Epithelial cell of esophagus (primary cell): Measurements from ENCODE around the gene TRIB2.

Source experiments
- DNase-seq: peaks from one replicate; pipeline ENCODE4 v3.0.0; 2010; ENCODE audit warnings: low read depth
- H3K4me3 ChIP-seq: 2 replicates; pipeline ENCODE4 v1.5.1; 2011; ENCODE audit warnings: mild to moderate bottlenecking, low read length, control low read depth
- TF ChIP-seq, protein P1 (sequence below): IDR thresholded peaks from 2 replicates; pipeline ENCODE4 v1.5.1; 2011; ENCODE audit warnings: low read depth, mild to moderate bottlenecking, low read length, control low read depth, inconsistent platforms; ENCODE audit not compliant: insufficient read depth; ENCODE audit errors: missing control alignments

Gene TRIB2

DNA sequence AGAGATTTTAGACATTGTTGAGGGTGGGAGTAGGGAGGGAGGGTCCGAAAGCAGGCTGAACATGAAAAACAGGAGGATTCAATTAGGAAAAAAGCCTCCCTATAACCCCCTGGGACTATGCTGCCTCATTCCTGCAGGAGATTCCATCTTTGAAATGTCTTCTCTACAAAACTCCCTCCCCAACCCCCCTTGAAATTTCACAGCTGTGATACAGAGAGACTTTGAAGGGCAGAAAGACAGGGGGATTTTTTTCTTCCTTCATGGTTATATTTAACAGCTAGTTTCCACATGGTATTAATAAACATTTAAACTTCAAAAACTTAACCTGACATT, 57.6 kb downstream of the TRIB2 start:
- no peak for DNase-seq
- no peak overlapping the region for H3K4me3 ChIP-seq
- TF ChIP-seq, protein P1, sequence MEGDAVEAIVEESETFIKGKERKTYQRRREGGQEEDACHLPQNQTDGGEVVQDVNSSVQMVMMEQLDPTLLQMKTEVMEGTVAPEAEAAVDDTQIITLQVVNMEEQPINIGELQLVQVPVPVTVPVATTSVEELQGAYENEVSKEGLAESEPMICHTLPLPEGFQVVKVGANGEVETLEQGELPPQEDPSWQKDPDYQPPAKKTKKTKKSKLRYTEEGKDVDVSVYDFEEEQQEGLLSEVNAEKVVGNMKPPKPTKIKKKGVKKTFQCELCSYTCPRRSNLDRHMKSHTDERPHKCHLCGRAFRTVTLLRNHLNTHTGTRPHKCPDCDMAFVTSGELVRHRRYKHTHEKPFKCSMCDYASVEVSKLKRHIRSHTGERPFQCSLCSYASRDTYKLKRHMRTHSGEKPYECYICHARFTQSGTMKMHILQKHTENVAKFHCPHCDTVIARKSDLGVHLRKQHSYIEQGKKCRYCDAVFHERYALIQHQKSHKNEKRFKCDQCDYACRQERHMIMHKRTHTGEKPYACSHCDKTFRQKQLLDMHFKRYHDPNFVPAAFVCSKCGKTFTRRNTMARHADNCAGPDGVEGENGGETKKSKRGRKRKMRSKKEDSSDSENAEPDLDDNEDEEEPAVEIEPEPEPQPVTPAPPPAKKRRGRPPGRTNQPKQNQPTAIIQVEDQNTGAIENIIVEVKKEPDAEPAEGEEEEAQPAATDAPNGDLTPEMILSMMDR = no peak

DNA sequence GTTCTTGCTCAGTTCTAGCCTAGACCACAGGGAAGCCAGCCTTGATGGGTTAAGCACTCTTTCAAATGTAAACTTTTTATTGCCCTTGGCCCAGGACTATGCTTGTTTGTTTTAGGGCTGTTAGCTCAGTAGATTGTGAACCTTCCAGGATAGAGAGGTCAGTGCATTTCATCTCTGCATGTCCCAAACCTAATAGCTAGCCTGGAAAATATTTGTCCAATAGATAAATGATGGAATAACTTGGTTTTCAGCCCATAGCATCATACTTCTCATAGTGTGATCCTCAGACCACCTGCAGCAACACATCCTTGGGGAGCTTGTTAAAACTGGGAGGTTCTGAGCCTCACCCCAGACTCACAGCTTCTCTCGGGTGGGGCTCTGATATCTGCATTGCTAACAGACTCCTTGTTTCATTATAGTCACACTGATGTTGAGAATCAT, 59.8 kb downstream of the TRIB2 start:
- TF ChIP-seq, protein P1 = no peak
- H3K4me3 ChIP-seq = no peak overlapping the region
- DNase-seq = no peak

DNA sequence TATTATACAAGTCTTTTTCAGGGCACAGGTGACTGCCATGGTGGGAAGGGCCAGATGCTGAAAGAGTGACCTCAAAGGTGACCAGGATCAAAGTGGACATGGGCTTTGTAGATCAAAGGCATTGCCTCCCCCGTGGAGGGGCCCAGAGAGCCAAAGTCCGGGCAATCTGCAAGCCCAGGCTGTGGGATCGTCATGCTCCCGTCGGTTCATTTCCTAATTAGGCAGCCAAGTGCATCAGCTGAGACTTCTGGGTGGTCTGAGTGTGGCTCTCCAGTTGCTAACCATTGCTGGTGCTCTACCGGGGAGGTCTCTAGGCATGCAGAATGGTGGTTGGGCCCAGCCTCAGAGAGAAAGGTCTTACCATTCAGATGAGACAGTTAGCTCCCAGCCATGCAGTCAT, 61.6 kb downstream of the TRIB2 start:
- TF ChIP-seq, protein P1 = no peak
- DNase-seq = no peak

DNA sequence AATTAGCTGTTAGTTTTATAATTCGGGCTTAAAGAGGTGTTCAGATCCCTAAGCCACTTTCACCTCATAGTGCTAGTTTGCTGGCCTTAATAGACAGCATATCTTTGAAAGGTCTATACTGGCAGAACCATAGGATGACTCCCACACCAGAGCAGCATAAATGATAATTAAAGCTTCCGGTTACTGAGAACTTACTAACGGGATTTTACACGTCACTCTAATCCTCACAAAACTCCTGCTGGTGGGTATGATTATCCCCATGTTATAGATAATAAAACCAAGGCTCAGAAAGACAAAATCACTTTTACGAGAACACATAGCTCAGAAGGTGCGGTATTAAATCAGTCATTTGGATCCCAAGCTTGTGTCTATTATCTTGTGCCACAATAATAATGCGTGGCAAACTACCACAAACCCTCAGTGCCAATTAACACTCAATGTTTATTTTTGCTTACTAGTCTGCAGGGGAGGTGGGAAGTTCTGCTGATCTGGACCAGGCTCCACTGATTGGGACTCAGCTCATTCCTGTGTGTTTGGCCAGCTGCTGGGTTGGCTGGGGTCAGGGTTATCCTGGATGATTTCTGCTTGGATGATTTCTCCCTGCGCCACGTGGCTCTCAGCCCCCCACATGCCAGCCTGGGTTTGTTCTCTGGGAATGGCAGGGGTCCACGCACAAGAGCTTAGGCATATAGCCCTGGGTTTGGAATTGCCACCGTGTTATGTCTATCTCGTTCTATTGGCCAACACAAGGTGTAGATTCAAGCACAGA, 62.3 kb downstream of the TRIB2 start:
- no peak for DNase-seq
- no peak overlapping the region for H3K4me3 ChIP-seq
- TF ChIP-seq, protein P1 = no peak

More for the DNA sequence above, 61.6 kb downstream of the TRIB2 start:
- no peak overlapping the region for H3K4me3 ChIP-seq

DNA sequence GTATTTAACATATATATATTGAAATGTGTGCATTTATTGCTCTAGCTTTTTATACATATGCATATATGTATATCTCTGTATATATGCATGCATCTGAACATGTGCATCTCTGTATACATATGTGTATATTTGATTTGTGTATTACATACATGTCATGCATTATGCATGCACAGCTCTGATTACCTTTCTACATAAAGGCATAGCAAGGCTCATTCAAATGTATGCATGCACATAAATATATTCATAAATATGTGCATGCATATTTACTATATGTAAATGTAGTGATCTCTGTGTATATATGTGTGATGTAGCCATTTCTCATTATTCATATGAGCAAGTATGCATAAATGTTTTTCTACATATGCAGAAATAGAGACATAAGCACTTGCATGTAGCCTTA, 64.6 kb downstream of the TRIB2 start:
- no peak for DNase-seq
- TF ChIP-seq, protein P1 = no peak
- no peak overlapping the region for H3K4me3 ChIP-seq

DNA sequence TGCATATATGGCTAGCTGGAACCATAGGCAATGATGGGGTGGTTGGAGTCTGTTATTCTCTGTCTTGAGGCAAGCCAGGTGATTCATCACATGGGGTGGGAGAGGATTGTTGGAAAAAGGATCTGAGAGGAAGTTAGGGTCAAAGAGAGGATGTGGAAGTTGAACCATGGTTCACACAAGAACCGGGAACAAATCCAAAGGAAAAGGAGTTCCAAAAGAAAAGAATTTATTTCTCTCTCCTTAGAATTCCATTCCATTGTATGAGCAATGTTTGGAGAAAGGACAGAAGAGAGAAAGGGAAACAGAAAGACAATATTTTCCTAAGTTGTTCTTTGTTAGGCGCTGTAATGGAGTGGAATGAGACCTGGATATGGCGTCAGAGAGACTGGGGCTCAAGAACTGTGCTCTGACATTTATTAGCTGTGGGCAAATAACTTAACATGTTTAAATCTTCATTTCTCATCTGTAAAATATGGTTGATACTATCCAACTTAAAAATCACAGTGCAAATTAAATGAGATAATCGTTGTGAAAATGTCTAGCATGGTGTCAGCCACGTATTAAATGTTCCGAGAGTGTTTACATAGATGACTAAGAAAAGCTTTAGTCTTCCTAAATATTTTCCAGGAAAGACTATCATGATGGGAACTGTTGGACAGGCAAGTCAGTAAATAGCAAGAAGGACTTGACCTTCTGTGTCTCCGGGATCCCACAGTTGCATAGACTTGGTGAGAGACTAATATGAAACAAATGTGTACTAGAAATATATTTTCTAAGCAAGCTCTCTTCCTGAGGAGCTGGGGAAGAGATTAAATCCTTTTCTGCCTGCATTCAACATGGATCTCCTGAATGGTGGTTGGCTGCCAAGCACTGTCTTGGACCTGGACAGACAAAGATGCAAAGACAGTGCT, 71.4 kb downstream of the TRIB2 start:
- TF ChIP-seq, protein P1 = no peak
- H3K4me3 ChIP-seq = no peak overlapping the region
- DNase-seq = peak; percentile 38
